HG02623 (cell line): ENCODE measurements around the gene PGP.
"Not testable (repeated sequence)": the region's sequence is repeated elsewhere in the genome, so short reads cannot be mapped to it uniquely, and the experiment has no call there.

Experiments used
- ATAC-seq: cut with Tn5 transposase; IDR thresholded peaks from one replicate; pipeline ENCODE4 v1.9.1; 2021; ENCODE audit warnings: moderate library complexity; ENCODE audit not compliant: unreplicated experiment

PGP gene

GRCh38 chr16:2214719-2214968 is at the start of gene PGP:
PGP (minus strand) TSS chr16:2214840; CDS start chr16:2214777, 63 bp downstream.
- no peak for ATAC-seq

DNA sequence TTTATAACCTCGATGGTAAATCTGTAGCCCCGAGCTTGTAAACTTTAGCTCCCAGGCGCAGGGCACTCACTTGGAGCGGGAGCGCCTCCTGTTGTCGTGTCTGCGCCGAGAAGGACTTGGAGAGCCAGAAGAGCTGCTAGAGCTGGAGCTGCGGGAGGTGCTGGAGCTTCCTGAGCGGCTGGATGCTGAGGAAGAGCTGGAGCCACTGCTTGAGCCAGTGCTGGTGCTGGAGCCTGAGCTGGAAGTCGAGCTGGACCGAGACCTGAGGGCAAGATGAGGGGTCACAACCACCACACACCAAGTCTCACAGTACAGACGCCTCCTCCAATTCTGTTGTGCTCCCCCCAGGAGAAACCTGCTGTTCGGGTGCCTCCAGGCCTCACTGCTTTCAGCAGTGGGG is 48.4 kb upstream of the PGP start:
- not testable (repeated sequence) for ATAC-seq

DNA sequence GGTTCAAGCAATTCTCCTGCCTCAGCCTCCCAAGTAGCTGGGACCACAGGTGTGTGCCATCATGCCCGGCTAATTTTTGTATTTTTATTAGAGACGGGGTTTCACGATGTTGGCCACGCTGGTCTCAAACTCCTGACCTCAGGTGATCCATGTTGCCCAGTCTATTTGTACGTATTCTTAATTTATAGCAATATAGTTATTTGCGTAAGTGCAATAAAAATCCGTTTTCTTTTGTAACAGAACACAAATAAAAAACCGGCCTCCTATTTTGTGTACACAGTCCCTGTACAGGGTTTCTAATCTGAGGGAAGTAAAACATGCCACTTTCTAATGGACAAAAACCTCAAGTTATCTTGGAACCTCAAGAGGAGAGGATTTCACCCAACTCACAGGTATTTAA is 45.6 kb upstream of the PGP start:
- ATAC-seq: no peak

DNA sequence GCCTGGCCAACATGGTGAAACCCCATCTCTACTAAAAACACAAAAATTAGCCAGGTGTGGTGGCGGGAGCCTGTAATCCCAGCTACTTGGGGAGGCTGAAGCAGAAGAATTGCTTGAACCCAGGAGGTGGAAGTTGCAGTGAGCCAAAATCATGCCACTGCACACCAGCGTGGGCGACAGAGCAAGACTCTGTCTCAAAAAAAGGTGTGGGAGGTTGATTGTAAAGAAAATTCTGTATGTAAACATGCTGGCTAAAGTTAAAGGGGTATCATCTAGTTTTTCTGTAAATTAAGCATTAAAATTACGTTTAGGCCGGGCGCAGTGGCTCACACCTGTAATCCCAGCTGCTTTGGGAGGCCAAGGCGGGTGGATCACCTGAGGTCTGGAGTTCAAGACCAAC is 43.9 kb upstream of the PGP start:
- ATAC-seq: not testable (repeated sequence)

GRCh38 chr16:2257726-2258125 is 43.1 kb upstream of the PGP start:
- ATAC-seq: no peak

DNA sequence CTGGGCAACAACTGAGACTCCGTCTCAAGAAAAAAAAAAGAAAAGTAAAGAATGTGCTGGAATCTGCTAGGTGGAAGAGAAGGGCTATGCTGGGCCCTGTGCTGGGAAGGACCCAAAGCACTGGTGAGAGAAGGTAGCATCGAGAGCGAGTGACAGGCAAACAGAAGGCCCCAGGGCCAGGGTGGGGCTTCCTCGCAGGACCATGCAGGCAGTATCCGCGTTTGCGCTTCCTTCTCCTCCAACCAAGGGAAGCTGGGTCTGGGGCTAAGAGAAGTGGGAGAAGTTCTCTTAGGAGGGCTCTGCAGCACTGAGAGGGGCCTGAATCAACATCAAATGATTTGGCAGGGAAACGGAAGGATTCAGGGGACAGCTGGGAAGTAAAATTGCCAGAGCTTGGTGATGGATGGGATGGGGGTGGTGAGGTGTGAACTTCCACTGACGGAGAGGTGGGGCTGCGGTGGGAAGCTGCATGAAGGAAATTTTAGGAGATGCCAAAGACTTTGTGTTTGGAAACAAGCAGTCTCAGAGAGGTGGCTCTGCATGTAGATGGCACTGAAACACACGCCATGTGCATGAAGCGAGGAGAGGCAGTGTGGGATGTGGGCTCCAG is 42.0 kb upstream of the PGP start:
- ATAC-seq: no peak

DNA sequence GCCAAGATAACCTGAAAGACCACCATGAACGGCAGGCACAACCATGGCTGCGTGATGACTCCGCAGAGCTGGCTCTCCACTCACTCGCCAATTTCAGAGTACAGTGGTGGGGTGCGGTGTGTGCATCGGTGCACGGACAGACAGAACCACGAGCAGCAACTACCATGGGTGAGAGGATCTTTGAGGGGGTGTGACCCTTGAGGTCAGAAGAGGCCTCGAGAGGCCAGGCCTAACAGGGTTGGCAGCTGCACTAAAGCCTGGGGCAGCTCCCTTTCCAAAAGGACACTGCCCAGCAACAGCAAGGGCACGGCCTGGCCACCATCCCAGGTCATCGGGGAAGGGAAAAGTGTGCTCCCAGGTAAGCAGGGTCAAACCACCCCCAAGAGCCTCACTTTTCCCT is 38.7 kb upstream of the PGP start:
- ATAC-seq: no peak

GRCh38 chr16:2252806-2253148 is 38.1 kb upstream of the PGP start:
- ATAC-seq: no peak

DNA sequence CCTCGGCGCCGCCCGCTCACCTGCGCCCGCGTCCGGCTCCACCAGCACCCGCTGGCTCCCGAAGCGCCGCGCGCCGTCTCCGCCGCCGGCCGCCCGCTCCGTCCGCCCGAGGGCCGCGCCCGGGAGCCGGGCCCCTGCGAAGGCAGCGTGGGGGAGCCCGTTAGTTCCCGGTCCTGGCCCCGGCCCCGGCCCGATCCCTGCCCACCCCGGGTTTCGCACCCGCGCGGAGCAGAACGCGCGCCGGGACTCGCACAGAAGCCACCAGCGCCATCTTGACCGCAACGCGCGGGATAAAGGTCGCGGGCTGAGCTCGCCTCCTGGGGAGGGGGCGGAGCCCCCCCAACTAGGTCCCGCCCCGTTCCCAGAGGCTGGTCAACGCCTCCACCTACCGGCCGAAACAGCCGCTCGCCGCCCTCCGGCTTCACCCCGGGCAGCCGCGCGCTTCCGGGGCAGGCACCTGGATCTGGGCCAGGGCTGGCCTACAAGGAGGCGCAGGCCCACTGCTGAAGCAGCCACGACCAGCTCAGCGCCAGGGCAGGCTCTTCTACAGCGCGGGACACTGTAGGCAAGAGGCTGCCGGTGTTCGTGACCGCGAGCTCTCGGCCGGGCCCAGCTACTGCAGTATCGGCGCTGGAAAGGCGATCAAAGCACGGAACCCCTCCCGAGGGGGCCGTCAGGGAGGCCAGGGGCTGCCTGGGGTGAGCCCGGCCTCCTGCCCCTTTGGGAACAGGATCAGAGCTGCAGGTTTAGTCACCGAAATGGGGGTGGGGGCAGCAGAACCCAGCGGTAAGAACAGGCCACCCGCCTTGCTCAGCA is 36.9 kb upstream of the PGP start, which contains the start of gene ECI1:
ECI1 (minus strand) TSS at position 292 of the 816 bp plus-strand sequence; CDS start at position 271, 21 bp downstream.
- ATAC-seq: peak; percentile 82

- ATAC-seq: no peak
Measured at GRCh38 chr16:2250652-2251295, 36.1 kb upstream of the PGP start.

DNA sequence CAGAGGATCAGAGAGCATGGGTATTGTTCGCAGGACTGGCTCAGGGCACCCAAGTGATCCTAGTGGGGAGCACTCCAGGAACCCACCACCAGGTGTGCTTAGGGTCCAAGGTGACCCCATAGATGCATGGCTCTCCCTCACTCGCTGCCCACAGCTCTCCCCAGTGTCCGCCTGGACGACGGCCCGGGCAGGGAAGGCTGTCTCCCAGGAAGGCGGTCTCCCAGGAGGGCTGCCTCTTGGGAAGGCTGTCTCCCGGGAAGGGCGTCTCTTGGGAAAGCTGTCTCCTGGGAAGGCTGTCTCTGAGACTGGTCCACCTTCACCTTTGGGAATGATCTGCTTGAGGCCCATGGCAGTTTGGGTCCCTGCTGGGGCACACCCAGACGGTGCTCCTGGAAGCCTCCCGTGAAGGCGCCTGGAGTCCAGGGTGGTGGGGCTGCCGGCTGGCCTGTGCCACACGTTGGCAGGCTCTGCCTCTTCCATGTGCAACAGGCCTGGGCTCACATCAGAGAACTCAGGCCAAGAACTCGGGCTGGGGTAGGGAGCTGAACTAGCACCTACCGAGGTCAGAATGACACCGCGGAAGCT is 31.8 kb upstream of the PGP start:
- no peak for ATAC-seq

GRCh38 chr16:2244926-2245795 is 30.5 kb upstream of the PGP start:
- ATAC-seq: no peak

- no peak for ATAC-seq
Measured at GRCh38 chr16:2244301-2244700, 29.7 kb upstream of the PGP start.

GRCh38 chr16:2243781-2244180 is 29.1 kb upstream of the PGP start:
- ATAC-seq: no peak

DNA sequence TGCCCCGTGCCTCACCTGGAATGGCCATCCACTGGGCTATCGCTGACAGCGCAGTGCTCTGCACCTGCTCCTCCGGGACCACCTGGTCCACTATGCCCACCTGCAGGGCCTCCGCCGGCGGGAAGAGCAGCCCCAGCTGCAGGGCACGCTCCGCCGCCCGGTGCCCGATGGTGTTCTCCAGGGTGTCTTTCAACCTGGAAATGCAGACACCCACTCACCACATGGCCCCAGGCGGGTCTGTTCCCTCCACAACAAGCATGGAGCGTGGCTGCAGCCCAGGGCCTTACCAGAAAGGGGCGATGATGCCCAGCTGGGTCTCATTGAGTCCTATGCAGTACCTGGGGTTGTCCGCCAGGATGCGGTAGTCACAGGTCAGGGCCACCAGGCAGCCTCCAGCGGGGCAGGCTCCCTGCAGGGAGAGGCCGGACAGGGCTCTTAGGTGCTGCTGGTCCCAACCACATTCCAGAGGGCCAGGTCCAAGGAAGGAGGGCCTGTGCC is 28.4 kb upstream of the PGP start:
- no peak for ATAC-seq

- ATAC-seq: no peak
Measured at GRCh38 chr16:2242598-2242997, 28.0 kb upstream of the PGP start.

DNA sequence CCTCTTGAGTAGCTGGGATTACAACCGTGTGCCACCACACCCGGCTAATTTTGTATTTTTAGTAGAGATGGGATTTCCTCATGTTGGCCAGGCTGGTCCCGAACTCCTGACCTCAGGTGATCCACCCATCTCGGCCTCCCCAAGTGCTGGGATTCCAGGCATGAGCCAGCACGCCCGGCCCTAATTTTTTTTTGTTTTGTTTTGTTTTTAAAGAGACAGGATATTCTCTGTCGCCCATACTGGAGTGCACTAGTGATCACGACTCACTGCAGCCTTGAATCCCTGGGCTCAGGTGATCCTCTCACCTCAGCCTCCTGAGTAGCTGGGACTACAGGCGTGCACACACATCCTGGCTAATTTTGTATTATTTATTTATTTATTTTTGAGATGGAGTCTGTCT is 25.7 kb upstream of the PGP start:
- not testable (repeated sequence) for ATAC-seq

DNA sequence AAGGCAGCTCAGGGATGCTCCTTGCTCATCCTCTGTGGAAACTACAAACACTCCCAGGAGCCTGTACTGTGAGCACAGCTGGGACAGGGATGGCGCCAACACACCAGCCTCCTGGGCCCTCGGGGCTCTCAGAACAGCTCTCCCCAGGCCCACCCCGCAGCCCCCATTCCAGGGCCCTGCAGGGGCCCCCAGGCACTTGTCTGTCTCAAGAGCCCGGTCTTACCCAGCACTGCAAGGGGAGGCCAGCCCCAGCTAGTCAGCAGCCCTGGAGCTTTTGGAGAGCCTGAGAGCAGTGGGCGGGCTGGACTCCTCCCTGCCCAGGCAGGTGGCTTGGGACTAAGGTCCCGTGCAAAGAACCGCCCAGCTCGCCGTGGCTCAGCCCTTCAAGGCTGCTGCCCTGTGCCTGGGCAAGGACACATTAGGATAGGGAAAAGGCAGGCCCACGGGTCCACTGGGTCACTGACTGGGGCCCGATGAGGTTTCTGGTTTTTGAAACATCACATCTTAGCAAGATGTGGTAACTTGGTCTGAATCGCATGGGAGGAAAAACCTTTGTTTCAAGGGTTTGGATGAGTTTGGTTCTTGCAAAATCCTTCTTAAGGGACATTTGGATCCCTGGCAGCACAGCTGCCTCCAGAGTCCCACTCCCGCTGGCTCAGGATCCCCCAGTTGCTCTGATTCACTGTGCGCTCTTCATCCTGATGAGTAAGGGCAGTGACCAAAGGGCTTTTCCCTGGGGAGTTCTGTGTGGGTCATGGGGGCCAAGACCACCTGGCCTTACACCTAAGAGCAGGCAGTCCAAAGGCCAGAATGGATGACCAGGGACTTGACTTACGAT is 24.4 kb upstream of the PGP start:
- no peak for ATAC-seq

- no peak for ATAC-seq
Measured at GRCh38 chr16:2238150-2238837, 23.7 kb upstream of the PGP start.
